SIG-M5 treated with dmso at 0.1 percent for 504 hours (cell line): ENCODE measurements around the gene SLC7A4.
"Not testable (repeated sequence)": the region's sequence is repeated elsewhere in the genome, so short reads cannot be mapped to it uniquely, and the experiment has no call there.

Source experiments
- DNase-seq: peaks from one replicate; lab custom pipeline; 2025; ENCODE audit not compliant: unreplicated experiment; lab: John Stamatoyannopoulos, UW

SLC7A4 gene

DNA sequence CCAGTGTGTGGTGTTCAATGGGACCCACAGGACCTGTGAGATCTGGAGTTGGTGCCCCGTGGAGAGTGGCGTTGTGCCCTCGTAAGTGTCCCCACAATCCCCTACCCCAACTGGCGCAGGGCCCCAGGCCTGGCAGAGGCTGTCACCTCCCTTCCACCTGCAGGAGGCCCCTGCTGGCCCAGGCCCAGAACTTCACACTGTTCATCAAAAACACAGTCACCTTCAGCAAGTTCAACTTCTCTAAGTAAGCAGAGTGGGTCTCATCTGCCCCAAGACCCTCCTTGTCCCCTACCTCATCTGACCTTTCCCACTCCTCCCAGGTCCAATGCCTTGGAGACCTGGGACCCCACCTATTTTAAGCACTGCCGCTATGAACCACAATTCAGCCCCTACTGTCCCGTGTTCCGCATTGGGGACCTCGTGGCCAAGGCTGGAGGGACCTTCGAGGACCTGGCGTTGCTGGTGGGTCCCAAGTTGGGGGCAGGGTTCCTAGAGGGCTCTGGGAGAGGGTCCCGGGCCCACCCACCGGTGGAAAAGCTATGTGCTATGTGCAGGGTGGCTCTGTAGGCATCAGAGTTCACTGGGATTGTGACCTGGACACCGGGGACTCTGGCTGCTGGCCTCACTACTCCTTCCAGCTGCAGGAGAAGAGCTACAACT is 9.3 kb downstream of the SLC7A4 start:
- DNase-seq = no peak

DNA sequence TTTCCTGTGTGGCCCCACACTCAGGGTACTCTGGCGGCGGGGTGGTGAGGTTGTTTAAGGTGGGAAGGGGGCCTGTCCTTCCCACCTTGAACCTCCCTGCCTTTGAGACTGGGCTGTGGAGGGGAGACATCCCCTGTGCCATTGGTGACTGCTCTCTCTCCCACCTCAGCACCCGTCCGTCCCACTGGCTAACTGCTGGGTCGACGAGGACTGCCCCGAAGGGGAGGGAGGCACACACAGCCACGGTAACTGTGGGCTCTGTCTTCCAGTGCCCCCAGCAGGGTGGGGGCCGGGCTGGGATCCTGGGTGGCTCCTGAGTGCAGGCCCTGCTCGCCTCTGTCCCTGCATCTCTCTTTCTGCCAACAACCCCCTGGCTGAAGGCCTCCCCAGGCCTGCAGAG is 9.9 kb downstream of the SLC7A4 start:
- DNase-seq = no peak

DNA sequence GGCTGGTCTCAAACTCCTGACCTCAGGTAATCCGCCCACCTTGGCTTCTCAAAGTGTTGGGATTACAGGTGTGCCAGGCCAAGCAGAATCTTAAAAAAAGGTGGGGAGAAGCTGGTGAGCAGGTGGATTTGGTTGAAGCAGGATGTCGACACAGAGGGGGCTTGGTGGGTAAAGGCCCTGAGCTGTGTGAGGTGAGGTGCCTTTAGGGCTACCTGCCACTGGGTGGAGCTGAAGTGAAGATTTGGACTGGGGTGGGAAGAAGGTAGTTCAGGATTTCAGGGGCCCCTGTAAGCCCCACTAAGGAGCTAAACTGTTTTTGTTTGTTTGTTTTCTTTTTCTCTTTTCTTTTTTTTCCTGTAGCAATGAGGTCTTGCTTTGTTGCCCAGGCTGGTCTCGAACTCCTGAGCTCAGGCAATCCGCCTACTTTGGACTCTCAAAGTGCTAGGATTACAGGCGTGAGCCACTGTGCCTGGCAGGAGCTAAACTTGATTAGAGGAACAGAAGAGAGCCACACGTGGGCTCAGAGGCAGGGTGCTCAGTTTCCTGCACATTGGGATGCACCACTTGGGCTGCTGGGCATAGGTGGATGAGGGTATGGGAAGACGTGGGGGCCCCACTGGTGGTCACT is 11.4 kb downstream of the SLC7A4 start:
- peak; percentile 13 for DNase-seq

DNA sequence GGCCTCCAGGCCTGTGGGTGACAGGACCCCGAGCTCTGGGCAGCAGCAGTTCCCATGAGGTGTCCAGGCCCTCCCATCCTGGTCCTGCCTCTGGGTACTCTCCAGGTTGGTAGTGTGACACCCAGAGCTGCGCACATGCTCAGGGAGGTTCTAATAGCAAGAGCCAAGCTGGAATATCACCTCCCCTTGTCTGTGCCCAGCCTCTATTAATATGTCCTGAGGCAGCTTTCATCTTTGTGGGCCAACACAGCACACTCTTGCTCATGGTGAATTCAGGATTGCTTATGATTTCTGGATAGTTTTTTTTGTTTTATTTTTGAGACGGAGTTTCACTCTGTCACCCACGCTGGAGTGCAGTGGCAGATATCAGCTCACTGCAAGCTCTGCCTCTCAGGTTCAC is 14.0 kb downstream of the SLC7A4 start:
- DNase-seq = no peak

DNA sequence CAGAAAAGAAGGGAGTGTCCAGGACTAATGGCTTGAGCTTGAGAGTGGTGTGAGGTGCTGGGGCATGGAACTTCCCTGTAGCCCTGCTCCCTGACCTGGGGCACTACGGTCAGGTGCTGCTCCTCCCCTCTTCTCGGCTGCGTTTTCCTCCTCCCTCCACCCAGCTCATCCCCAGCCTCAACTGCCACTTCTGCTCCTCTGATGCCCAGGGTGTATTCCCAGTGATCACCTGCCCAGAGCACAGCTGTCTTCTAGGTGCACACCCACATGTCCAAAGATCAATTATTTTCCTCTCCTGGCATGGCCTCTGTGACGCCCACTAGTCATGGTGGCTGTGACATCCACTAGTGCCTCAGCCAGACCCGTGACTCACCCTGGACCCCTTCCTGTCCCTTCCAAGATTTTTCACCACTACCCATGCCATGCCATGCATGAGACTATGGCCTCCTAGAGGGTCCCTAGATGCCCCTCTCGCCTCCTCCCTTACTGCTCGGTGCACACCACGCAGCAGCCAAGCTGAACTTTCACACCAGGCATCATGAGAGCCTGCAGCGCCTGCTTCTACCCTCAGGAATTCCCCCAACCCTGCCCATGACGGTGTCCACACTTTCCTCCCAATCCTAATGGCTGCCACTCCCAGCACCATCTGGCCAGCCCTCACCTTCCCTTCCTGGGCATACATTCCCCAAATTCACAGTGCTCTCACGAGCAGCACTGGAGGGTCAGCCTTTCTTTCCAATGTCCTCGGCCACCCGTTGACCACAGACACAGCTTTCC is 15.5 kb downstream of the SLC7A4 start:
- no peak for DNase-seq

DNA sequence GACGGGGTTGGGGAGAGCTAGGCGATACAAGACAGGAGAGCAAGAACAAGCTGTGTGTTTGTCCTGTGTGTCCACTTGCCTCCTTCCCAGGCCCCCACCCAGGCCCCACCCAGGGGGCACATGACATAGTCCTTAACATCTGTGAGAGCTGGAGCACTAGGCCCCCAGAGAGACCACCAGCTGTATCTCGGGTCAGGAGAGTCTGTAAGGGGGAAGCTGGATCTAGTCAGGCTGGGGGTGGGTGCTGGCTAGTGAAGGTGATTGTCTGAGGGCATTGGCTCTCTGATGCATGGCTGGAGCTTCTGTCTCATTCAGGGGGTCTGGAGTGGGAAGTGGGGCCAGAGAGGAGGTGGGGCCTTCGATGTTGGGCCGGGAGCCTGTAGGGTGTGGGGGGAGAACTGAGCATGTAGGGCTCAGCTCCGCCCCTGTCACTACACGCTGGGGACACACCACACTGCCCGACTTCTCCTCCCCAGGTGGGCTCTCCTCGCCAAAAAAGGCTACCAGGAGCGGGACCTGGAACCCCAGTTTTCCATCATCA is 16.8 kb downstream of the SLC7A4 start:
- DNase-seq = no peak

DNA sequence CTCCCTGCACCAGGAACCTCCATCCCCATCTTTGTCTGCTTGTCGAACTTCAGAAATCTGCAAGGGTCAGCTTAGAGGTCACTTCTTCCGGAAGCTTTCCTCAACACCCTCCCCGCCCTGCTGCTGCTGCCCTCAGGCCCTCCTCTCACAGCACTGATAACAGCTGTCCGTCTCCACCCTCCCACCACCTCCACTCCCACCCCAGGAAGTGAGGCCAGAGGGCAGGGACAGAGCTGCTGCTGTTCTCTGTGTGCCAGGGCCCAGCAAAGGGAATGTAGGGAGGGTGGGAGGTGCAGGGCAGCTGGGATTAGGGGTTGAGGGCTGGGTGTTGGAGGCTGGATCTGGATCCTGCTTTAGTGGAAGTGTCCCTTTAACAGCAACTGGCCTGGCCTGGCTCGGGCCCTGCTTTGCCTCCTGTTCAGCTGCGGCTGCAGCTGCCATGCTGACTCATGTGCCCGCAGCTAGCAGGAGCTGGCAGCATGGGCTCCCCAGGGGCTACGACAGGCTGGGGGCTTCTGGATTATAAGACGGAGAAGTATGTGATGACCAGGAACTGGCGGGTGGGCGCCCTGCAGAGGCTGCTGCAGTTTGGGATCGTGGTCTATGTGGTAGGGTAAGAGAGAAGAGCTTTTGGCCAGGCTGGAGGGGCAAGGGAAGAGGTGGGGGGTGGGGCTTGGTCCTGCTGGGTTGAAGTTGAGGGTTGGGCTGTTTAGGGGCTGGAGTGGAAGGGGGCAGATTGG is 17.5 kb downstream of the SLC7A4 start, which contains the start of gene P2RX6:
TSS of gene P2RX6 (plus strand) at position 440 of the 740 bp plus-strand sequence. CDS start at position 450, 10 bp downstream.
- DNase-seq = no peak

DNA sequence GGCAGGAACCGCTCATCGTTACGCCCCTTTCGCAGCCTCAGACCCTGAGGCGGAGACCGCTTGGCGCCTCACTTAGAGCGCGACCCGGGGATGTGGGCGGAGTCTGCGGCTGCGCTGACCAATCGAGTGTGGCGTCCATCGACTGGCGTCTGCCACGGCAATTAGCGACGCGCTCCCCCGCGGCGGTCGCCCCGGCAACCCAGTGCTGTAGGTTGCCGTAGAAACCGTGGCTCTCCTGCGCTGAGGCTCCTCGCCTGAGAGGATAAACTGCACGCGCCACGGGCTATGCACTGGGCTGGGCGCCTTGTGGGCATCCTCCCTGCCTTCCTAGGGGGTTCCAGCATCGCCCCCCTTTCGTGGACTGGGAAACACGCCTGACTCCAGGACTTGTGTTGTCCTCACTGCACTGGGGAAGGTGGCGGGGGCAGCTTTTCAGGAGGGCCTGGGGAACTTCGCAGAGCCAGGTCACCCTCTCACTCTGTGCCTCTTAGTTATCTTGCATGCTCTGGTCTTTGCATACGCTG is 18.1 kb downstream of the SLC7A4 start:
- peak; percentile 75 for DNase-seq

DNA sequence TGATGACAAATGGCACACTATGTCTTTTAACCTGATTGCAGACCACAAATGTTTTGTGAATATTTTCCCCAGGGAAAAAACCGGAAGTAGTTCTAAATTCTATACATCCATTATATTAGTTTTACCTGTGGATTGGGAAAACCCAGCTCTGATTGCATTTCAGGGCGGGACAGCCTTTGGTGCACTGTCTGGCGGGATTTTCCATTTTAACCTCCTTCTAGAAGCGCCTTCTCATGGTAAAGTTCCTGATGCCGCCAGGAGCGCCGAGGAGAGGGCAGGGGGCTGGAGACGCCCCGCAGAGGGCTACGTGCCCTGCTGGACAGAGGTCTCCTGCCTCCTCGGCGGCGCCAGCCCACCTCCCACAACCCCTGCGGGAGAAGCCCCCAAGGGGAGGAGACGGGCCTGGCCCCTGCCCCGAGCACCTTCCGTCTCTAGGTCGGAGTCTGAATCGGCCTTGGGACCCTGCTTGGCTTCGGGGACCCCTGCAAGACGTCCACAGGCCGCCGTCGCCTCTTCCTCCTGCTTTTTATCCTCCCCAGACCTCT is 18.6 kb downstream of the SLC7A4 start:
- DNase-seq = no peak

DNA sequence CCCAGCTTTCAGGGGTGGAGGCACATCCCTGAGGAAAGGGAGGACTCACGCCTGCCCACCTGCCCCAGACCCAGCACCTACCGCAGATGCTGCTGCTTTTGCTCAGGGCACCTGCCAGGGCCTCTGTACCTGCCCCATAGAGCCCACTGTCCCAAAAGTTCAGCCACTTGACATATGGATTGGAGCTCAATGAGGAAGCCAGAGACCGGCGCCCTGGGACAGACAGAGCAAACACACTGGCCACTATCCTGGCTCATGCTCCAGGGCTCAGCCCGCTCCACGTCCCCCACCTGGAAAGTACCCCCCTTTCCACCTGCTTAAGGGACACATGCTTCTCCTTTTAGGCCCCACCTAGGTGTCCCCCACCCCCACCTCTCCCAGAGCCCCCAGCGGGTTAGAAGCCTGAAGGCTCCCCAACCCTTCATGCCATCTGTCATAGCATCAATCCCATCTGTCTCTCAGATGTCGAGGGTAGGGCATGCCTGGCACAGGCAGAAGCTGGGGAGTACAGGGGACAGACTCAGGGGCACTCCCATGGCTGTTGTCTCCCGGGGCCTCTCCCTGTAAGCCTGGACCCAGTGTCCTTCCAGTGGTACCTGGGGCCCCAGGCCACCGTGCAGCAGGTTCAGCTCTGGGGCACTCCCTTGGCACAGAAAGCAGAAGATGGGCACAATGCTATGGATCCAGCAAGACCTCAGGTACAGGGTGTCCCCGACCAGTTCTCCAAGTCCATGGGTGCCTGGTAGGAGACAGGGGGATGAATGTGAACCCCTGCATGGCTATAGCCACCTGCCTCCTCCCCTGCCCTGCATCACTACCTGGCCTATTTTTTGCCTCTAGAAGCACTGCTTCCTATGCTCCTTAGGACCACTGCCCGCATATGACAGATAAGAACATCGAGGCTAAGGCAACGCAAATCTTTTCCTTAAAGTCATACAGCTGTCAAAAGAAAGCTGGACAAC is 19.6 kb downstream of the SLC7A4 start:
- no peak for DNase-seq

DNA sequence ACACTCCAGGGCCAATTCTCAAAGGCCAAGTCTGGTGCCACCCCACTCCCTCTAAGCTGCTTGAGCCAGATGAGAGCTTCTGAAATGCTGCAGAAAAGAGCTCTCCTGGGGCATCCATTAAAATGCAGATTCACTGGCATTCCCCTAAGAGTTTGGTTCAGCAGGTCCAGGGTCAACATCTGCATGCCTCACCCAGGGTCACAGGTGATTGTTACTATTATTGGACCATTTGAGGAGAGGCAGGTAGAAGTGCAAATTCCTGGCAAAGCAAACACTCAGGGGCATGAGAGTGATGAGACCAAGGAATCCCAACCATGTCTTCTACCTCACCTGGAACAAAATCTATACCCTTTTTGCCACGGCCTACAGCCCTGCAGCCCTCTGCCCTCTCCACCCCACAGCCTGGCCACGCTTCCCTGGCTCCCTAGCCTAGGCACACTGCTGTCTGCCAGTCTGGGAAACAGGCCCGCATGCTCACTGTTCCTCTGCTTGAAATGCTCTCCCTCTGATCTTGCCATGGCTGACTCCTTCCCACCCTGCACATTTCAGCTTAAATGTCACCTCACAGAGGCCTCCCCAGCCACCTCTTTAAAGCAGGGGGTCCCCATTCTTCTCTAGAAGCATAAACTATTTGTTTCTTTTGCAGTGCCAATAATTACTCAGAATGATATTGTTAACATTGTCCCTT is 21.8 kb downstream of the SLC7A4 start:
- DNase-seq = no peak

DNA sequence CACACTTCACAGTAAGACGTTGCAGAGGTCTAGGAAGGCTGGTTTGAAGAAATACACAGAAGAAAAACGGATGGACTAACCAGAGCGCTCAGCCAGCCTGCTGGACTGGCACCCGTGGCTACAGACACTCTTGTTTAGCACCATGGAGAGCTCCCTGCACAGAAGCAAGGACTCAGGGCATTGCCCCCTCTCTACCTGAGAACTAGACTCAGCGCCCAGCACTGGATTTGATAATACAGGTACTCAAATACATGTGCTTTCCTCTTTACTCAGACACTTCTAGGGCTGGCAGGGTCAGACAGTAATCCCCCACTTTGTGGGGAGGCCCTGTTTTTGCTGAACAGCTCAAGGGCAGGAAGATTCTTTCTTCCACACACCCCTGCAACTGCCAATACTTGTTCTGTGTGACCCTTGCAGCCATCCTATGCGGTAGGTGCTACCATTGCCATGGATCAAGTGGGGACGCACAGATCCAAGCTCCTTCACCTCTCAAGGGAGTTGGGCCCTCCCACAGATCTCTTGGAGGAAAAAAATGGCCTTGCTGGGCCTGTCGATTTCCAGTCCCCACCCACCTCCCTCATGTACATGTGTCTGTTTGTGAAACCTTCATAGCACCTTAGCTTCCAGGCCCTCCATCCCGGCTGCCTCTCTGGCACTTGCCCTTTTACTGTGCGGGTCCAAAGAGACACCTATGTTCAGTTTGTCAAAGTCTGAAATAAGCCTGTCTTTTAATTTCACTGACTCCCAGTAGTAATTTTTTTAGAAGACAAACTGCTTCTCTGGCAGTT is 22.5 kb downstream of the SLC7A4 start:
- peak; percentile 44 for DNase-seq

DNA sequence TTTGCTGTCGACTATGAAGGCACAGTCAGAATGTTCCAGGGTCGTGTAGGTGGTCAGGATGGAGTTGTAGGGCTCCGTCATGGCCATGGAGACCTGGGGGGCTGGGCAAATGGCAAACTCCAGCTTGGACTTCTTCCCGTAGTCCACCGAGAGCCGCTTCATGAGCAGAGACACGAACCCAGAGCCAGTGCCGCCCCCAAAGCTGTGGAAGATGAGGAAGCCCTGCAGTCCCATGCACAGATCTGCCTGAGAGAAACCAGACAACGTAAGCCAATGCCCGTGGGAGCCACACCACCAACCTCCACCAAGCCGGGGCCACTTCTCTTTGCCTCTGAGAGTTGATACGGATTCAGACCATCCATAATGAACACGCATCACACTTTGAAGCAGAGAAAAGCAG is 23.2 kb downstream of the SLC7A4 start:
- DNase-seq = not testable (repeated sequence)

DNA sequence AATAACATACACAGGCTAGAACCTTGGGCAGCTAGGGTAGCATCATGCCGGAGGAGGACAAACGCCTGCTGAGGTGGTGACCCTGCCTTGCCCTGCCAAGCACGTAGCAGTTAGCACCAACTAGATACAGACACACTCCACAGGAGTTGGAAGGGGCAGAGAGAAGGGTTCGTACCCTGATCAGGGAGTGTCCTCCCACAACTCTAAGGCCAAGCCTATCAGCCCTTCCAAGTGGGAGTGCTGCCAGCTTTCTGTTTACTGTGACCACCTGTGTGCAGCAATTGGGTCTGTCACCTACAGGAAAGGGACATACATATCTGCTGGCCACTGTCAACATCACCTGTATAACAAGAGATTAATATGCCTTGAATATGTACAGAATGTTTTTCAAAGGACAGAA is 28.6 kb downstream of the SLC7A4 start:
- no peak for DNase-seq

DNA sequence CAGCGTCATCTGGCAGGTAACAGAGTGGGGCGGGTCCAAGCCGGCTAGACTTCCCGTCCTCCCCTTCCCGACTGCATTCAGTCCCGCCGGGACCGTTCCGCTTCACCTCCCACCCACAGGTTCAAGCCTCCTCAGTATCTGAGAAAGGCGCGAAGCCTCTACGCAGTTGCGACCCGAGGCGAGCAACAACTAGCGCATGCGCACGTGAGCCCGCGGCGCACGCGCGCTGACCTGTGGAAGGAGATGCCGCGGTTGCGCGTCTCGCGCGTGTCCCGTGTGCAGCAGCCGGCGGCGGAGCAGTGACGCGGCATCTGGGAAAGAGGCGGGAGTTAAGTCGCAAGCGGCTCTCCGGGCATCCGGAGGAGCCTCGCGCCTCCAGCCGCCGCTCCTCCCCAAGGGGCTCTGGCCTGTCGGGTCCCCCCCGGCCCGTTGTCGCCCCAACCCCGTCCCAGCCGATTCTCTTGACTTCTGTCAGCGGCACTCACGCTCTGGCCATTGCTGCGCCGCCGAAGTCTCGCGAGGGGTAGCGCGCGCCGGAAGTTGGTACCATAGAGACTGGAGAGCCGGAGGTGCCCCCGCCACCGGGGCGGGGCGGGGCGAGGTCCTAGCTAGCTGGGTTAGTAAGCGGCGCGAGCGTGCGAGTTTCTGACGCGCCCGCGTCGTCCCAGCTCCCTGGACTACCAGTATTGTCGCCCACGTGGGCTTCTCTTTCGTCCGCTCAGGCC is 30.6 kb downstream of the SLC7A4 start, which contains the start of gene THAP7:
TSS of gene THAP7 (minus strand) at position 518 of the 725 bp plus-strand sequence. CDS start at position 311, 207 bp downstream.
- peak; percentile 92 for DNase-seq

DNA sequence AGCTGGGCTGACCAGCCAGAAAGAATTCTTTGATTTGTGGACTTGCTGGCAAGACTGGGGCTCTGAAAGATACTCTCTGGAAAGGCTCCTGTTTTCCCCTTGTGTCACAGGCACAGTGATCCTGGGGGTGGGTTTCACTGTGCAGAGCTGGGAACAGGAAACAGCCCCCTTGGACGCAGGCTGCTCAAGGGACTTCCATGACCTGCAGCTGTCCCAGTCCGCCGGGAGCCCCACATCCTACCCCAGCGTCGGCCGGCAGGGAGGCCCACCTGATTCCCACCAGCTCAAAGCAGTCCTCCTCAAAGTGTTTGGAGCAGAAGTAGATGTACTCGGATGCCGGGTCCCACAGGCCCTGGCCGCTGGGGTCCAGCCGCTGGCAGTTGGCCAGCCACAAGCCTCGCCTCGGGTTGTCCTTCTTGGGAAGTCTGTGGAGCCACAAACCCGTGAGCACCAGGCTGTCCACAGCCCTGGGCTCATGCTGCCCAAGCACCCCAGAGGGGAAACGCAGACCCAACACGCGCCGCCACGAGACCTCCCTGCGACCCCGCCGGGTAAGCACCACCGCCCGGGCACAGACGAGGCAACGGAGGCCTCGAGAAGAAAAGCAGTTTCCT is 31.3 kb downstream of the SLC7A4 start:
- DNase-seq = no peak
